Thymus (tissue), 11 donors: ENCODE measurements around the gene BOC. TPM values are rescaled to one million over a fixed set of nuclear protein-coding genes. Genes with fewer than 3 reads are reported as not detected.
"Not testable (repeated sequence)": the region's sequence is repeated elsewhere in the genome, so short reads cannot be mapped to it uniquely, and the experiment has no call there.

Source experiments
- DNase-seq, 9 donors: peaks; one replicate each; pipeline ENCODE4 v3.0.0-alpha.2; 2013; ENCODE audit warnings: low spot score in 9 of 9, low read depth in 6 of 9, missing footprints in 1 of 9
- H3K27ac ChIP-seq, 2 donors: one replicate each; pipeline ENCODE4 v1.5.1; 2013; ENCODE audit warnings: control low read depth in 1 of 2, low read depth in 1 of 2, low read length in 1 of 2, mild to moderate bottlenecking in 1 of 2, moderate library complexity in 1 of 2
- H3K27me3 ChIP-seq, 2 donors: one replicate each; pipeline ENCODE4 v1.5.1; 2013; ENCODE audit warnings: low read length in 1 of 2; ENCODE audit not compliant: control insufficient read depth in 2 of 2, insufficient read depth in 1 of 2
- H3K36me3 ChIP-seq, 2 donors: one replicate each; pipeline ENCODE4 v1.5.1; 2013; ENCODE audit warnings: low read length in 1 of 2, mild to moderate bottlenecking in 1 of 2, moderate library complexity in 1 of 2; ENCODE audit not compliant: control insufficient read depth in 2 of 2, insufficient read depth in 2 of 2
- H3K4me1 ChIP-seq, 2 donors: one replicate each; pipeline ENCODE4 v1.5.1; 2013; ENCODE audit warnings: low read length in 2 of 2; ENCODE audit not compliant: control insufficient read depth in 2 of 2, insufficient read depth in 2 of 2
- H3K4me3 ChIP-seq, 2 donors: one replicate each; pipeline ENCODE4 v1.5.1; 2013; ENCODE audit warnings: low read length in 2 of 2, control low read depth in 1 of 2, mild to moderate bottlenecking in 1 of 2
- H3K9me3 ChIP-seq, 2 donors: one replicate each; pipeline ENCODE4 v1.5.1; 2013; ENCODE audit warnings: low read length in 1 of 2, mild to moderate bottlenecking in 1 of 2; ENCODE audit not compliant: control insufficient read depth in 2 of 2, insufficient read depth in 1 of 2
- WGBS: extraction: QIAGEN DNeasy Blood & Tissue Kit; methylation state at CpG from one replicate; pipeline ENCODE4 v1.1.7; 2013; 5-methylcytosine and 5-hydroxymethylcytosine counted together
- polyA plus RNA-seq: library from polyadenylated mRNA; stranded (reverse); fragments of 200-250 nt; gene quantifications from one replicate; pipeline ENCODE4 v1.2.3, GENCODE V29; 2013
- total RNA-seq: library from RNA; stranded (reverse); fragments of 120-200 nt; gene quantifications from one replicate; pipeline ENCODE4 v1.2.4, GENCODE V29; 2013
- donor health status: healthy.

Gene BOC
- total and polyA plus RNA-seq, 2 donors = 5.5 to 5.7 TPM

- Histone ChIP-seq H3K9me3 (no peaks in the 10 kb centered on the region), H3K36me3 (no peaks in the 10 kb centered on the region), H3K4me1 (peaks cover 0 to 14% of the 10 kb centered on the region in 2 donors), H3K4me3 (no peak overlapping the region), H3K27ac (no peak overlapping the region), H3K27me3 (no peaks in the 10 kb centered on the region)
- 92% methylated on average over 6 of the region's 6 CpGs for WGBS
- DNase-seq = no peak
These were observed 41.4 kb upstream of the BOC start for GRCh38 chr3:113169891-113170452.

DNA sequence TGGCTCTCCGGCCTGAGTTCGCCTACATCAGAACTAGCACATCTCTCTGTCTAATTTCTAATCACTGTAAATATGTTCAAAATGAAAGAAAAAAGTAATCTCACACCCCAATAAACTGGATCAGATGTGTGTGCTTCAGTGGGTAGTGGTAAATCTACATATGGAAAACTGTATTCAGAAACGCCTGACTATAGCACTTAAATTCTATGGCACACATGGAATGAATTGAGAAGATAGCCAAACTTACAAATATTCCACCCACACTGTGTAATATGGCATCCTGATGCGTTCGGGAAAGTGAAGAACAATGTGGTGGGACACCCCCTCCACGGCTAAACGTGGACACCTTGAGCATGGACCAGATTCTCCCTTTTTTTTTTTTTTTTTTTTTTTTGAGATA is 40.6 kb upstream of the BOC start:
- H3K9me3 ChIP-seq = no peaks in the 10 kb centered on the region
- no peak overlapping the region for H3K4me3 ChIP-seq
- no peak overlapping the region for H3K27ac ChIP-seq
- H3K36me3 ChIP-seq = no peaks in the 10 kb centered on the region
- peaks cover 0 to 14% of the 10 kb centered on the region in 2 donors for H3K4me1 ChIP-seq
- 99% methylated on average over 7 of the region's 7 CpGs for WGBS
- no peak for DNase-seq
- H3K27me3 ChIP-seq = no peaks in the 10 kb centered on the region

DNA sequence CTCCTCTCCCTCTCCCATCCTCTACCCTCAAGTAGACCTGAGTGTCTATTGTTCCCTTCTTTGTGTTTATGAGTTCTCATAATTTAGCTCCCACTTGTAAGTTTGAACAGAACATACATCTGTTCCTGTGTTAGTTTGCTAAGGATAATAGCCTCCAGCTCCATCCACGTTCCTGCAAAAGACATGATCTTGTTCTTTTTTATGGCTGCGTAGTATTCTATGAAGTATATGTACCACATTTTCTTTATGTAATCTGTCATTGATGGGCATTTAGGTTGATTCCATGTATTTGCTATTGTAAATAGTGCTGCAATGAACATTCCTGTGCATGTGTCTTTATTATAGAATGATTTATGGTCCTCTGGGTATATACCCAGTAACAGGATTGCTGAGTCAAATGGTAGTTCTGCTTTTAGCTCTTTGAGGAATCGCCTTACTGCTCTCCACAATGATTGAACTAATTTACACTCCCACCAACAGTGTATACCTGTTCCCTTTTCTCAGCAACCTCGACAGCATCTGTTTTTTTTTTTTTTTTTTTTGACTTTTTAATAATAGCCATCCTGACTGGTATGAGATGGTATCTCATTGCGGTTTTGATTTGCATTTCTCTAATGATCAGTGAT is 39.6 kb upstream of the BOC start:
- peaks cover 0 to 11% of the 10 kb centered on the region in 2 donors for H3K4me1 ChIP-seq
- H3K9me3 ChIP-seq, DNase-seq, H3K36me3 ChIP-seq, H3K27ac ChIP-seq, H3K4me3 ChIP-seq, H3K27me3 ChIP-seq: not testable (repeated sequence)
- WGBS = 60% methylated on average over 5 of the region's 5 CpGs

DNA sequence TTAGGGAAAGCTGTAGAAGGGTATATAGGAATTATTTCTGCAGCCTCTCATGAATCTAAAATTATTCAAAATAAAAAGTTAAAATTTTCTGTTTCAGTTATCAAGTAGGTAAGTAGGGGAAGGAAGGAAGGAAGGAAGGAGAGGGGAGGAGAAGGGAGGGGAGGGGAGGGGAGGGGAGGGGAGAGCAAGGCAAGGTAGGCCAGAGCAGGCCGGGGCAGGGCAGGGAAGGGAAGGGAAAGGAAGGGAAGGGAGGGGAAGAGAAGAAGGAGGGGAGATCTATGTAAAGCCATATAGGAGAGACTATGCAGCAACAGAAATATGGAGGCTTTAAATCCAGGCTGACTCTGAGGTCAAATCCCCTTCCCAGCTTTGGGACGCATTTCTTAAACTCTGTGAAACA is 38.3 kb upstream of the BOC start:
- Histone ChIP-seq H3K27ac (no peak overlapping the region), H3K4me3 (no peak overlapping the region), H3K4me1 (peaks cover 0 to 11% of the 10 kb centered on the region in 2 donors), H3K36me3 (no peaks in the 10 kb centered on the region), H3K27me3 (no peaks in the 10 kb centered on the region), H3K9me3 (no peaks in the 10 kb centered on the region)
- no peak for DNase-seq
- 96% methylated on average over 2 of the region's 2 CpGs for WGBS

GRCh38 chr3:113174304-113174703 is 37.1 kb upstream of the BOC start:
- Histone ChIP-seq H3K9me3 (no peaks in the 10 kb centered on the region), H3K4me1 (peaks cover 0 to 8% of the 10 kb centered on the region in 2 donors), H3K27ac (no peak overlapping the region), H3K27me3 (no peaks in the 10 kb centered on the region), H3K36me3 (no peaks in the 10 kb centered on the region), H3K4me3 (no peak overlapping the region)
- WGBS = 93% methylated on average over 1 of the region's 1 CpG
- DNase-seq = no peak

- H3K9me3 ChIP-seq = no peaks in the 10 kb centered on the region
- no peaks in the 10 kb centered on the region for H3K36me3 ChIP-seq
- DNase-seq = no peak
- H3K27me3 ChIP-seq = no peaks in the 10 kb centered on the region
- H3K27ac ChIP-seq = no peak overlapping the region
- no peak overlapping the region for H3K4me3 ChIP-seq
- WGBS = 76% methylated on average over 7 of the region's 7 CpGs
- peaks cover 0 to 4% of the 10 kb centered on the region in 2 donors for H3K4me1 ChIP-seq
These were observed 36.4 kb upstream of the BOC start for GRCh38 chr3:113174801-113175485.

DNA sequence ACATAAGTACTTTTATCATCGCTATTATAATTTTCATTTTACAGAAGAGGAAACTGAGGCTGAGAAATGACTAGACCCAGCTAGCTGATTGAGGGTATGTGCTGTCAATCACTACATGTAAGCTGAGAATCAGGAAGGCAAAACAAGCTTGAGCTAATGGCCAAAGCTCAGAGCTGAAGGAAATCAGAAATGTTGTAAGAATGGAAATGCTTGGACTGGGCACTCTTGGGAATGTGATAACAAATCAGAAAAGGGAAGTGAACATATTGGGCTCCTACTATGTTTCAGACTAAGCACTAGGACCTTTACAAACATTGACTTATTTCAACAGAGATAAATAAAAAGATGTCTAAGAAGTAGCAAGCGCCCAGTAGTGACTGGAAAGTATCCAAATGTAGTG is 33.8 kb upstream of the BOC start:
- Histone ChIP-seq H3K27me3 (no peaks in the 10 kb centered on the region), H3K36me3 (no peaks in the 10 kb centered on the region), H3K4me1 (no peaks in the 10 kb centered on the region), H3K27ac (no peak overlapping the region), H3K9me3 (no peaks in the 10 kb centered on the region), H3K4me3 (no peak overlapping the region)
- DNase-seq = no peak
- WGBS = 96% methylated on average over 2 of the region's 2 CpGs

- H3K36me3 ChIP-seq = no peaks in the 10 kb centered on the region
- H3K4me3 ChIP-seq = no peak overlapping the region
- H3K4me1 ChIP-seq = no peaks in the 10 kb centered on the region
- no peaks in the 10 kb centered on the region for H3K9me3 ChIP-seq
- WGBS = 95% methylated on average over 4 of the region's 4 CpGs
- no peak for DNase-seq
- no peaks in the 10 kb centered on the region for H3K27me3 ChIP-seq
- H3K27ac ChIP-seq = no peak overlapping the region
These were observed 32.0 kb upstream of the BOC start for GRCh38 chr3:113179235-113179824.
